ENCODE data around the gene SEC14L5.
"Not testable (repeated sequence)": the region's sequence is repeated elsewhere in the genome, so short reads cannot be mapped to it uniquely, and the experiment has no call there.

The SEC14L5 gene

GRCh38 chr16:4929619-4930018 lies 28.5 kb upstream of the SEC14L5 start:
- not testable (repeated sequence) for DNase-seq (ENCODE audit: low read depth in 1 of 2, low spot score in 1 of 2)

DNA sequence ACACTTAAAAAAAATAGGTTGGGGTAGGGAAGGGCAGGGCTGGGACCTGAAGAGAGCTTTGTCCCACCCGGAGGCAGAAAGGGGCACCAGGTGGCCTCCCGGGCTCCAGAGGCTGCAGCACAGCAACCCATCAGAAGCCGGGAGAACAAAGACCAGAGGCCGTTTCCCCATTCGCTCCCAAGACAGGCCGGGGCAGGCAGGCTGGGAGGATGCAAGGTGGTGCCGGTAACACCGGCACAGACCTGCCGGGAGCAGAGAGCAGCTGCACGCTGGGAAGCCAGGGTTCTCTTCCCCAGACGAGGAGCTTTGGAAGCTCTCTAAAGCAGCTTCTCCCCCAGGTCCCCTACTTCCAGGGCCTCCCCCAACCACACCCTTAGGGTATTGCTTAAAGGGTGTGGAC lies 26.7 kb upstream of the SEC14L5 start:
- no peak for DNase-seq (ENCODE audit: low read depth in 1 of 2, low spot score in 1 of 2)

- DNase-seq (ENCODE audit: low read depth in 1 of 2, low spot score in 1 of 2), result no peak
Observed at GRCh38 chr16:4933433-4933832, 24.7 kb upstream of the SEC14L5 start.

- DNase-seq (ENCODE audit: low read depth in 1 of 2, low spot score in 1 of 2), result no peak
Observed at GRCh38 chr16:4933871-4934395, 24.2 kb upstream of the SEC14L5 start.

DNA sequence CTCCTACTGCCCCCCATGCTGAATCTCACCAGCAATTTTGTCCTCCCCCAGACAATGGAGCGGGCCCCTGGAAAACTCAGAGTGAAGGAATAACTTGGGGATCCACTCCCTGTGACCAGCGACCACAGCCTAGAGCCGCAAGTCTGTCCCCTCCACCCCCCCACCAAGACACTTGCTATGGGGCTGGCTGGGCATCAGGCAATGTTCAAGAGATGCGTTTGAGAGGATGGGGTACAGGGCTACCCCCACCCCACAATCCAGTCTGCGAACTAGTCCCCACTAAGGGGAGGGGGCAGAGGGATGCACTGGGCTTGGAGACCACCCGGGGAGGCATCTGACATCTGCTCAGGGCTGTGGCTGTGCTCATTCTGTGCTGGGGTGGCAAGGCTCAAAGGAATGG lies 23.5 kb upstream of the SEC14L5 start:
- no peak for DNase-seq (ENCODE audit: low read depth in 1 of 2, low spot score in 1 of 2)

GRCh38 chr16:4935241-4935855 lies 22.8 kb upstream of the SEC14L5 start:
- no peak for DNase-seq (ENCODE audit: low read depth in 1 of 2, low spot score in 1 of 2)

- no peak for DNase-seq (ENCODE audit: low read depth in 1 of 2, low spot score in 1 of 2)
Observed at GRCh38 chr16:4936181-4936990, 21.7 kb upstream of the SEC14L5 start.

- DNase-seq (ENCODE audit: low read depth in 1 of 2, low spot score in 1 of 2), result no peak
Observed at GRCh38 chr16:4936991-4937781, 20.9 kb upstream of the SEC14L5 start, which contains the start of gene PPL. Gene PPL (minus strand): TSS chr16:4937148. CDS start chr16:4937045, 103 bp downstream.

GRCh38 chr16:4937782-4938682 lies 20.1 kb upstream of the SEC14L5 start:
- no peak for DNase-seq (ENCODE audit: low read depth in 1 of 2, low spot score in 1 of 2)

DNA sequence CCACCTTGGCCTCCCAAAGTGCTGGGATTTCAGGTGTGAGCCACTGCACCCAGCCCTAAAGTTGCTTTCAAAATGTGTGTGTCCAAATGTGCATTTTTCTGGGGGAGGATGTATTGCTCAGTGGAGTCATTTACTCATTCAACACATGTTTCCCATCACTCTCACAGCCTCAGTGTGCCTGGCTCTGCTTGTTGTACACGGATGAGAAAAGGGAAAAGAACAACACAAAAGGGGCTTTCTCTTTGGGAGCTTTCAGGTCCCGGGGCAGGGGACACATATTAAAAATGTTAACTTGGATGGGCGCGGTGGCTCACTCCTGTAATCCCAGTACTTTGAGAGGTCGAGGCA lies 19.5 kb upstream of the SEC14L5 start:
- DNase-seq (ENCODE audit: low read depth in 1 of 2, low spot score in 1 of 2), result no peak

- no peak for DNase-seq (ENCODE audit: low read depth in 1 of 2, low spot score in 1 of 2)
Observed at GRCh38 chr16:4940719-4941118, 17.4 kb upstream of the SEC14L5 start.

DNA sequence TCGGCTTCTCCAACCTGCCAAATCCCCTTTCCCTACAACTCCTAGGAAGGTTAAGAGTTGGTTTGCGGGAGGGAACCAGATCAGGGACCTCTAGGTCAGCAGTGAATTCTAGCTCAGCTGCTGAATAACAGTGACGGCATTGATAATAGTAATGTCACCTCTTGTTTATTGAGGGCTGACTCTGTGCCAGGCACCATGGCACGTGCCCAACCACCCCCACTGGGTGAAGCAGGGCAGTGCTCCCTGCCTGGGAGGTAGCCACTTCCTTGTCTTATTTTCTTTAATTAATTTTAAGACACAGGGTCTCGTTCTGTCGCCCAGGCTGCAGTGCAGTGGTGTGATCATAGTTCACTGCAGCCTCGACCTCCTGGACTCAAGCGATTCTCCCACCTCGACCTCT lies 15.6 kb upstream of the SEC14L5 start:
- no peak for DNase-seq (ENCODE audit: low read depth in 1 of 2, low spot score in 1 of 2)

DNA sequence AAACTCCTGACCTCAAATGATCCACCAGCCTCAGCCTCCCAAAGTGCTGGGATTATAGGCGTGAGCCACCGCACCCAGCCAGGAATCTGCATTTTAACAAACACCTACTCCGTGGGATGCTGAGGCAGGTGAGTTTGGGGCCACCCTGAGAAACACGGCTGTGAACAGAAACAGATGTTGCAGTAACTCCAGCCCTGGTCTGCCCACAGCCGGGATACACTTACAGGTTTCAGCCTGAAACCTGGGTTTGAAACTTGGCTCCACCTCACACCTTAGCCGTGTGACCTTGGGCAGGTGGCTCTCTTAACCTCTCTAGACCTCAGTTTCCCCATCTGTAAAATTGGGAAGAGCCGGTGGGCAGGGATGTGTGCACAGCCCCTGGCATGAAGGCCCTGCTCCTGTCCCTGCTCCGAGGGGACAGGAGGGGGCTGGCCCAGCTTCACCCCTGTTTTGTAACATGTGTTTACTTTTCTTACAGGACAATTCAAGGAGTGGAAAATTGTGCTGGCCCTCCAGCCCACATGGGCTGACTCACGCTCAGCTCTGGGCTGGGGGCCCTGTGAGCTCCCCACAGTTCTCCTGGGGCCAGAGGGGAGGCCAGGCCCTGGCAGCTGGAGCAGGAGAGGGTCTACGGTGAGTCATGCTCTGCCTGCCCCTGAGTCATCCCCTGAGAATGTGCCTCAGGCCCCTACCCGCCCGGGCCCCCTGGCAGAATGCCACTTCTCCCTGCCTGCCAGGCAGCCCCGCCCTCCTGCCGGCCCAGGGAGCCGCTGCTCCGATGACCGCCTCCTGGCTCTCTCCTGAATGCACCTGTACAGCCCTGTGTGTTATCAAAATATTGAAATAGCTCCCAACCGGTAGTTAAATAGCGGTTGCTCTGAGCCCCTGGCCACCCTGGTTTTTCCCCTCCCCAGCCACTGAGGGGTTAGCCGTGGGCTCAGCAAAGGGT lies 13.5 kb upstream of the SEC14L5 start:
- DNase-seq (ENCODE audit: low read depth in 1 of 2, low spot score in 1 of 2), result no peak

- no peak for DNase-seq (ENCODE audit: low read depth in 1 of 2, low spot score in 1 of 2)
Observed at GRCh38 chr16:4945560-4946502, 12.3 kb upstream of the SEC14L5 start.

GRCh38 chr16:4946917-4947316 lies 11.2 kb upstream of the SEC14L5 start:
- DNase-seq (ENCODE audit: low read depth in 1 of 2, low spot score in 1 of 2), result no peak

GRCh38 chr16:4947722-4948503 lies 10.2 kb upstream of the SEC14L5 start:
- no peak for DNase-seq (ENCODE audit: low read depth in 1 of 2, low spot score in 1 of 2)

DNA sequence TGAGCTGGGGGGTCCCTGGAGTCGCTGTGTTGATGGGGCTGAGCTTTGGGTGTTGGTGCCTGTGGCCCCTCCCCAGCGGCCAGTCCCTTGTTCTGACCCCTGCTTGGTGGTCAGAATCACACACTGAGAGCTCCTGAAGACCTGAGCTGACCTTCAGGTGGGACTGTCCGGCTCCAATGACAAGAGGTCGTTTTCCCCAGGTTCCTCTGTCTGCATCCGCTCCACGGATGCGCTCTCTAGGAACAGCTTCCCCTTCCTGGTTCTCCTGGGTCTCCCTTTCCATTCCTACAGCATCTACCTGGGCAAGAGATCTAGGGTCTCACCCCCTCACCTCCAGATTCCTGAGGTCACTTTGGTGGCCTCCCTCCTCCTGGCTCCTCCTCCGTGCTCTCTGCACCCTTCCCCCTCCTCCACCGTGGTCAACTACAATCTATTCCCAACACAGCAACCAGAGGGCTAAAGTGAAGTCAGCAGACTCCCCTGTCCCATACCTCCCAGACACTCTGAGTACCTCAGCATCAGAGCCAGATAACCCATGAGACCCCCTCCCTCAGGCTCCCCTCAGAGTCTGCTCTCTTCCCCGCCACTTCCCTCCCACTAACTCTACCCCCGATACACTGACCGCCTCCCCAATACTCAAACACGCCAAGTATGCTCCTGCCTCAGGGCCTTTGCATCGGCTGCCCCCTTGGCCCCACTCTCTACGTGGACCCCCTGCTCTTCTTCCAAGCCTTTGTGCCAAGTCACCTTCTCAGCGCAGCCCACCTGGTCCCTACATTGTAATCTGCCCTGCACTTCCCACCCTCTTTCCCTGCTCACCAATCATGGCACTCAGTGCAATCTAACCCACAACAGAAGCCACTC lies 9.0 kb upstream of the SEC14L5 start:
- no peak for DNase-seq (ENCODE audit: low read depth in 1 of 2, low spot score in 1 of 2)

All from activated T-helper 1 cell treated with anti-CD3 and anti-CD28 coated beads, Interleukin-2, amount 50 U/mL, for 16 hours (primary cell).